Endodermal cell (in vitro differentiated cells): ENCODE data around the gene BARHL1. TPM values are rescaled to one million over a fixed set of nuclear protein-coding genes. Genes with fewer than 3 reads are reported as not detected.

Experiments used
- DNase-seq: peaks from one replicate; pipeline ENCODE4 v3.0.0-alpha.2; 2017
- H3K27ac ChIP-seq: 2 replicates; pipeline ENCODE4 v1.5.1; 2013; ENCODE audit warnings: mild to moderate bottlenecking, low read depth, low read length, moderate library complexity
- H3K27me3 ChIP-seq: 2 replicates; pipeline ENCODE4 v1.6.1; 2013; ENCODE audit warnings: mild to moderate bottlenecking, low read length, moderate library complexity; ENCODE audit not compliant: insufficient read depth, control insufficient read depth, poor library complexity, severe bottlenecking
- H3K36me3 ChIP-seq: 2 replicates; pipeline ENCODE4 v1.7.0; 2013; ENCODE audit warnings: mild to moderate bottlenecking, low read length, moderate library complexity; ENCODE audit not compliant: control insufficient read depth, insufficient read depth
- H3K4me1 ChIP-seq: one replicate; pipeline ENCODE4 v1.7.0; 2013; ENCODE audit warnings: low read length; ENCODE audit not compliant: control insufficient read depth, insufficient read depth
- H3K4me3 ChIP-seq: 2 replicates; pipeline ENCODE4 v1.5.1; 2013; ENCODE audit warnings: mild to moderate bottlenecking, low read length, moderate library complexity
- H3K9ac ChIP-seq: 2 replicates; pipeline ENCODE4 v1.6.1; 2013; ENCODE audit warnings: mild to moderate bottlenecking, low read length, moderate library complexity; ENCODE audit not compliant: poor library complexity, severe bottlenecking; ENCODE audit errors: extremely low read depth
- H3K9me3 ChIP-seq: 2 replicates; pipeline ENCODE4 v1.6.1; 2013; ENCODE audit warnings: mild to moderate bottlenecking, low read length, moderate library complexity; ENCODE audit not compliant: control insufficient read depth
- H3K27ac Mint-ChIP-seq: 2 replicates; pipeline ENCODE4 v1.8.0; 2020; ENCODE audit warnings: mixed read lengths
- H3K27me3 Mint-ChIP-seq: 2 replicates; pipeline ENCODE4 v1.8.0; 2021; ENCODE audit warnings: mild to moderate bottlenecking, mixed read lengths; ENCODE audit not compliant: insufficient read depth
- H3K36me3 Mint-ChIP-seq: 2 replicates; pipeline ENCODE4 v1.8.0; 2020; ENCODE audit warnings: low read depth, mixed read lengths
- H3K4me1 Mint-ChIP-seq: 2 replicates; pipeline ENCODE4 v1.8.0; 2020; ENCODE audit warnings: mixed read lengths
- H3K4me3 Mint-ChIP-seq: 2 replicates; pipeline ENCODE4 v1.8.0; 2020; ENCODE audit warnings: mild to moderate bottlenecking, moderate library complexity, mixed read lengths
- H3K9me3 Mint-ChIP-seq: 2 replicates; pipeline ENCODE4 v1.8.0; 2020; ENCODE audit warnings: mild to moderate bottlenecking, mixed read lengths
- CTCF ChIP-seq: fragments of 200-600 bp; sonication (generic); conservative IDR thresholded peaks from 2 replicates; pipeline ENCODE4 v1.5.0; 2021; ENCODE audit warnings: antibody characterized with exemption, mild to moderate bottlenecking
- WGBS, 2 experiments: methylation state at CpG; one replicate each; pipeline versions ENCODE4 v1.1.5 to v1.1.7; 2013; ENCODE audit warnings: missing lambda C conversion rate in 2 of 2, mixed read lengths in 1 of 2; ENCODE audit not compliant: insufficient coverage in 1 of 2, insufficient read length in 1 of 2; 5-methylcytosine and 5-hydroxymethylcytosine counted together
- total RNA-seq, 2 donors: library from RNA; stranded (reverse); fragmentation: NEBNext Ultra II Directional in 1 of 2; extraction: Animal tissue kit (Norgen Biotek cat#: 25700) in 1 of 2; gene quantifications; 2 replicates in 1 of 2; 3 replicates in 1 of 2; pipeline ENCODE4 v1.2.1, GENCODE V29; 2021

The BARHL1 gene
- total RNA-seq, 2 donors from 2014 or later = not detected

- H3K27ac ChIP-seq = no peak overlapping the region
- no peaks in the 10 kb centered on the region for H3K9me3 ChIP-seq
- H3K4me1 ChIP-seq = peaks cover 4% of the 10 kb centered on the region
- Mint-ChIP-seq H3K4me3 (no peak overlapping the region), H3K4me1 (peaks cover 27% of the 10 kb centered on the region), H3K27ac (no peak overlapping the region), H3K36me3 (peaks cover 26% of the 10 kb centered on the region), H3K9me3 (no peaks in the 10 kb centered on the region), H3K27me3 (peaks cover 34% of the 10 kb centered on the region)
- H3K4me3 ChIP-seq = no peak overlapping the region
- DNase-seq = no peak
- H3K27me3 ChIP-seq = peaks cover 34% of the 10 kb centered on the region
- WGBS, 2 experiments = 94 to 95% methylated on average over 5 to 13 of the region's 13 CpGs
- no peak for TF ChIP-seq CTCF
- no peak overlapping the region for H3K9ac ChIP-seq
- H3K36me3 ChIP-seq = peaks cover 54% of the 10 kb centered on the region
Measured at GRCh38 chr9:132594412-132594811, 12.0 kb downstream of the BARHL1 start.

GRCh38 chr9:132595319-132595718, 12.9 kb downstream of the BARHL1 start:
- no peak for TF ChIP-seq CTCF
- Mint-ChIP-seq H3K9me3 (no peaks in the 10 kb centered on the region), H3K4me1 (peaks cover 27% of the 10 kb centered on the region), H3K27ac (no peak overlapping the region), H3K36me3 (peaks cover 35% of the 10 kb centered on the region), H3K27me3 (peaks cover 27% of the 10 kb centered on the region), H3K4me3 (no peak overlapping the region)
- Histone ChIP-seq H3K36me3 (peaks cover 62% of the 10 kb centered on the region), H3K27ac (no peak overlapping the region), H3K9ac (no peak overlapping the region), H3K4me1 (peaks cover 4% of the 10 kb centered on the region), H3K4me3 (no peak overlapping the region), H3K27me3 (peaks cover 25% of the 10 kb centered on the region), H3K9me3 (no peaks in the 10 kb centered on the region)
- no peak for DNase-seq
- WGBS, 2 experiments = 91 to 95% methylated on average over 4 to 6 of the region's 6 CpGs

GRCh38 chr9:132596200-132596599, 13.8 kb downstream of the BARHL1 start:
- H3K36me3 Mint-ChIP-seq = peaks cover 44% of the 10 kb centered on the region
- Histone ChIP-seq H3K9ac (no peak overlapping the region), H3K36me3 (peaks cover 71% of the 10 kb centered on the region), H3K4me1 (peaks cover 4% of the 10 kb centered on the region), H3K27me3 (peaks cover 16% of the 10 kb centered on the region), H3K9me3 (no peaks in the 10 kb centered on the region), H3K27ac (no peak overlapping the region), H3K4me3 (no peak overlapping the region)
- peaks cover 22% of the 10 kb centered on the region for H3K4me1 Mint-ChIP-seq
- no peak for DNase-seq
- H3K27ac Mint-ChIP-seq = no peak overlapping the region
- no peaks in the 10 kb centered on the region for H3K9me3 Mint-ChIP-seq
- peaks cover 20% of the 10 kb centered on the region for H3K27me3 Mint-ChIP-seq
- H3K4me3 Mint-ChIP-seq = no peak overlapping the region
- no peak for TF ChIP-seq CTCF
- 83% methylated on average over 3 of the region's 3 CpGs; no CpG with 5 or more reads in 1 of the 2 experiments for WGBS, 2 experiments
